ENCODE data around the gene PRSS35. TPM values are rescaled to one million over a fixed set of nuclear protein-coding genes. Genes with fewer than 3 reads are reported as not detected.

PRSS35 gene
- total and polyA plus RNA-seq, 2 experiments from 2014 or later = 1.7 to 2.1 TPM

- Histone ChIP-seq H3K27ac (ENCODE audit: low read depth) (no peak overlapping the region), H3K9me2 (ENCODE audit: insufficient read depth) (no peaks in the 10 kb centered on the region), H3K4me2 (peak overlapping the region; percentile 73), H4K20me1 (replicated peaks; ENCODE audit: insufficient read depth) (no peaks in the 10 kb centered on the region), H3K36me3 (ENCODE audit: insufficient read depth) (no peaks in the 10 kb centered on the region), H3K4me3 (peak overlapping the region; percentile 79), H3F3A (replicated peaks; ENCODE audit: low read depth) (no peaks in the 10 kb centered on the region), H3K79me2 (replicated peaks; ENCODE audit: insufficient read depth) (no peaks in the 10 kb centered on the region), H3K4me1 (ENCODE audit: insufficient read depth) (peaks cover 7% of the 10 kb centered on the region; the same call in 1 of the 2 replicates), H2AFZ (peak overlapping the region; percentile 100), H3K27me3 (ENCODE audit: insufficient read depth) (peaks cover 12% of the 10 kb centered on the region)
- ATAC-seq (no peak), DNase-seq (ENCODE audit: low spot score) (no peak)
- H3K27me3 Mint-ChIP-seq (ENCODE audit: insufficient read depth, low read depth, poor library complexity) = peaks cover 5% of the 10 kb centered on the region
- no peaks in the 10 kb centered on the region for H3K36me3 Mint-ChIP-seq (ENCODE audit: low read depth)
- peak overlapping the region; percentile 83 for H3K4me3 Mint-ChIP-seq
- no peak overlapping the region for H3K27ac Mint-ChIP-seq
- H3K4me1 Mint-ChIP-seq = peaks cover 19% of the 10 kb centered on the region
- TF ChIP-seq ZNF114 (CRISPR knock-in tag; IDR thresholded peaks at IDR 0.05) = no peak
- no peak for TF ChIP-seq POLR2AphosphoS5 (IDR thresholded peaks at IDR 0.05; ENCODE audit: low read depth)
- TF ChIP-seq ZNF462 (CRISPR knock-in tag; IDR thresholded peaks at IDR 0.05) = no peak
- no peak for TF ChIP-seq EZH2phosphoT487 (IDR thresholded peaks at IDR 0.05; ENCODE audit: unreplicated experiment)
- TF ChIP-seq REST (IDR thresholded peaks at IDR 0.05; ENCODE audit: unreplicated experiment) = no peak
- TF ChIP-seq CTCF (conservative IDR thresholded peaks at IDR 0.05; ENCODE audit: low read depth in 2 of 2) = no peak
- no peak for TF ChIP-seq STAT1 (IDR thresholded peaks at IDR 0.05; ENCODE audit: unreplicated experiment)
- no peak for TF ChIP-seq ETS1 (IDR thresholded peaks at IDR 0.05)
- no peak for TF ChIP-seq ZNF331 (CRISPR knock-in tag; IDR thresholded peaks at IDR 0.05; ENCODE audit: low read depth)
- no peak for TF ChIP-seq EZH2 (IDR thresholded peaks at IDR 0.05; ENCODE audit: low read depth, unreplicated experiment)
- TF ChIP-seq CREB1 (CRISPR knock-in tag; IDR thresholded peaks at IDR 0.05; ENCODE audit: low read depth) = no peak
- no peak for TF ChIP-seq JUNB (IDR thresholded peaks at IDR 0.05; ENCODE audit: unreplicated experiment)
- TF ChIP-seq NANOG (IDR thresholded peaks at IDR 0.05; ENCODE audit: borderline replicate concordance) = no peak
- no peaks in the 10 kb centered on the region for H3K9me3 Mint-ChIP-seq
These were observed 1.1 kb upstream of the PRSS35 start for GRCh38 chr6:83511266-83511665.

Data from GM23338 (cell line).